ENCODE measurements around the gene HCK. TPM values are rescaled to one million over a fixed set of nuclear protein-coding genes. Genes with fewer than 3 reads are reported as not detected.

HCK gene
- polyA plus RNA-seq, 1 of the 3 experiments (the other 2 are of a cell fraction) = not detected

DNA sequence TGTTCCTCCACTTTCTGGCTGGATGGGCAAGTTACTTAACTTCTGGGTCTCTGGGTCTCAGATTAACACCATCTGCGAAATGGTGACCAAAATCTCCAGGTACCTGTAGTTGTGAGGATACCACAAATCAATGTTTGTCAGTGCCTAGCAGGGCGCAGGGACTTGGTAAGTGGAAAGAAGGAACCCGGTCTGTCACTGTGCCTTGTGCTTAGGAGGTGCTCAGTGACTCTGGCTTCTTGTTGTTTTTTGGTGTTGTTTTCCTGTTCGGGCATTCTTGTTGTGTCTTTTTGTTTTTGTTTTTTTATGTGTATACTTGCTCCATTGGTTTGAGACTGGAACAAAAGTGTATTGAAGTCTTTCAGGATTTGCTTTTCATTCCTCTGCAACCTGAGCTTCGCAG, 75.3 kb downstream of the HCK start:
- Histone ChIP-seq H3K79me2 (ENCODE audit: insufficient read depth) (peaks cover 88% of the 10 kb centered on the region), H3K27me3 (ENCODE audit: insufficient read depth) (no peaks in the 10 kb centered on the region), H3K4me2 (no peak overlapping the region), H3K36me3 (replicated peaks in 1 of 2; ENCODE audit: control insufficient read depth in 1 of 2, insufficient read depth in 2 of 2, low read length in 1 of 2) (peaks cover 6 to 8% of the 10 kb centered on the region in 2 experiments), H3K9me3 (no peaks in the 10 kb centered on the region), H2AFZ (ENCODE audit: low read depth) (no peak overlapping the region), H3K9me2 (no peaks in the 10 kb centered on the region), H3K27ac (ENCODE audit: low read depth in 2 of 2, low read length in 1 of 2) (no peak overlapping the region), H3K9ac (no peak overlapping the region), H3K4me1 (ENCODE audit: control insufficient read depth in 1 of 2, insufficient read depth in 2 of 2, low read depth in 1 of 2, low read length in 1 of 2) (no peaks in the 10 kb centered on the region), H4K20me1 (ENCODE audit: insufficient read depth) (peaks cover 73% of the 10 kb centered on the region), H3K4me3 (ENCODE audit: low read depth in 2 of 2, low read length in 1 of 2) (no peak overlapping the region), H3F3A (replicated peaks; ENCODE audit: insufficient read depth) (no peaks in the 10 kb centered on the region)
- ChIA-PET CTCF (interaction anchor here (1.2 kb wide), 1 partner anchor 35 kb away, joined by 3 read pairs; no protein-coding TSS in a partner anchor), POLR2A (no interaction called here)
- TF ChIP-seq SMC3 (IDR thresholded peaks at IDR 0.05; ENCODE audit: low read depth, low read length) (no peak), TCF12 (IDR thresholded peaks at IDR 0.05) (no peak), MXI1 (IDR thresholded peaks at IDR 0.05; ENCODE audit: low read depth, low read length) (no peak), CHD2 (IDR thresholded peaks at IDR 0.05; ENCODE audit: low read length, partially characterized antibody) (no peak), NFIC (IDR thresholded peaks at IDR 0.05; ENCODE audit: borderline replicate concordance) (no peak), EP300 (IDR thresholded peaks at IDR 0.05; ENCODE audit: borderline replicate concordance in 1 of 2, low read depth in 1 of 2, low read length in 1 of 2) (no peak), RFX5 (IDR thresholded peaks at IDR 0.05; ENCODE audit: low read length) (no peak), FOSL2 (IDR thresholded peaks at IDR 0.05; ENCODE audit: borderline replicate concordance, low read depth) (no peak), FOXM1 (IDR thresholded peaks at IDR 0.05; ENCODE audit: low read depth) (no peak), ELF1 (IDR thresholded peaks at IDR 0.05) (no peak), TAF1 (IDR thresholded peaks at IDR 0.05; ENCODE audit: borderline replicate concordance, low read depth, low read length) (no peak), RXRA (IDR thresholded peaks at IDR 0.05; ENCODE audit: borderline replicate concordance, low read depth) (no peak), FOXJ3 (CRISPR knock-in tag; IDR thresholded peaks at IDR 0.05) (no peak), MEF2A (IDR thresholded peaks at IDR 0.05; ENCODE audit: borderline replicate concordance, low read depth) (no peak), GABPA (IDR thresholded peaks at IDR 0.05; ENCODE audit: low read depth) (no peak)
- TF ChIP-seq, protein P1, sequence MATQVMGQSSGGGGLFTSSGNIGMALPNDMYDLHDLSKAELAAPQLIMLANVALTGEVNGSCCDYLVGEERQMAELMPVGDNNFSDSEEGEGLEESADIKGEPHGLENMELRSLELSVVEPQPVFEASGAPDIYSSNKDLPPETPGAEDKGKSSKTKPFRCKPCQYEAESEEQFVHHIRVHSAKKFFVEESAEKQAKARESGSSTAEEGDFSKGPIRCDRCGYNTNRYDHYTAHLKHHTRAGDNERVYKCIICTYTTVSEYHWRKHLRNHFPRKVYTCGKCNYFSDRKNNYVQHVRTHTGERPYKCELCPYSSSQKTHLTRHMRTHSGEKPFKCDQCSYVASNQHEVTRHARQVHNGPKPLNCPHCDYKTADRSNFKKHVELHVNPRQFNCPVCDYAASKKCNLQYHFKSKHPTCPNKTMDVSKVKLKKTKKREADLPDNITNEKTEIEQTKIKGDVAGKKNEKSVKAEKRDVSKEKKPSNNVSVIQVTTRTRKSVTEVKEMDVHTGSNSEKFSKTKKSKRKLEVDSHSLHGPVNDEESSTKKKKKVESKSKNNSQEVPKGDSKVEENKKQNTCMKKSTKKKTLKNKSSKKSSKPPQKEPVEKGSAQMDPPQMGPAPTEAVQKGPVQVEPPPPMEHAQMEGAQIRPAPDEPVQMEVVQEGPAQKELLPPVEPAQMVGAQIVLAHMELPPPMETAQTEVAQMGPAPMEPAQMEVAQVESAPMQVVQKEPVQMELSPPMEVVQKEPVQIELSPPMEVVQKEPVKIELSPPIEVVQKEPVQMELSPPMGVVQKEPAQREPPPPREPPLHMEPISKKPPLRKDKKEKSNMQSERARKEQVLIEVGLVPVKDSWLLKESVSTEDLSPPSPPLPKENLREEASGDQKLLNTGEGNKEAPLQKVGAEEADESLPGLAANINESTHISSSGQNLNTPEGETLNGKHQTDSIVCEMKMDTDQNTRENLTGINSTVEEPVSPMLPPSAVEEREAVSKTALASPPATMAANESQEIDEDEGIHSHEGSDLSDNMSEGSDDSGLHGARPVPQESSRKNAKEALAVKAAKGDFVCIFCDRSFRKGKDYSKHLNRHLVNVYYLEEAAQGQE (IDR thresholded peaks at IDR 0.05; ENCODE audit: low read depth, low read length) = no peak
- TF ChIP-seq, protein P2, sequence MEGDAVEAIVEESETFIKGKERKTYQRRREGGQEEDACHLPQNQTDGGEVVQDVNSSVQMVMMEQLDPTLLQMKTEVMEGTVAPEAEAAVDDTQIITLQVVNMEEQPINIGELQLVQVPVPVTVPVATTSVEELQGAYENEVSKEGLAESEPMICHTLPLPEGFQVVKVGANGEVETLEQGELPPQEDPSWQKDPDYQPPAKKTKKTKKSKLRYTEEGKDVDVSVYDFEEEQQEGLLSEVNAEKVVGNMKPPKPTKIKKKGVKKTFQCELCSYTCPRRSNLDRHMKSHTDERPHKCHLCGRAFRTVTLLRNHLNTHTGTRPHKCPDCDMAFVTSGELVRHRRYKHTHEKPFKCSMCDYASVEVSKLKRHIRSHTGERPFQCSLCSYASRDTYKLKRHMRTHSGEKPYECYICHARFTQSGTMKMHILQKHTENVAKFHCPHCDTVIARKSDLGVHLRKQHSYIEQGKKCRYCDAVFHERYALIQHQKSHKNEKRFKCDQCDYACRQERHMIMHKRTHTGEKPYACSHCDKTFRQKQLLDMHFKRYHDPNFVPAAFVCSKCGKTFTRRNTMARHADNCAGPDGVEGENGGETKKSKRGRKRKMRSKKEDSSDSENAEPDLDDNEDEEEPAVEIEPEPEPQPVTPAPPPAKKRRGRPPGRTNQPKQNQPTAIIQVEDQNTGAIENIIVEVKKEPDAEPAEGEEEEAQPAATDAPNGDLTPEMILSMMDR (IDR thresholded peaks at IDR 0.05) = no peak
- 97% methylated on average over 5 of the region's 5 CpGs for WGBS (ENCODE audit: low lambda C conversion rate)
- DNase-seq = no peak

Data from SK-N-SH (cell line).